Endodermal cell (in vitro differentiated cells): Measurements from ENCODE around the gene IL9. TPM values are rescaled to one million over a fixed set of nuclear protein-coding genes. Genes with fewer than 3 reads are reported as not detected.

ENCODE experiments used
- DNase-seq: peaks from one replicate; pipeline ENCODE4 v3.0.0-alpha.2; 2017
- H3K27ac ChIP-seq: 2 replicates; pipeline ENCODE4 v1.5.1; 2013; ENCODE audit warnings: mild to moderate bottlenecking, low read depth, low read length, moderate library complexity
- H3K27me3 ChIP-seq: 2 replicates; pipeline ENCODE4 v1.6.1; 2013; ENCODE audit warnings: mild to moderate bottlenecking, low read length, moderate library complexity; ENCODE audit not compliant: insufficient read depth, control insufficient read depth, poor library complexity, severe bottlenecking
- H3K36me3 ChIP-seq: 2 replicates; pipeline ENCODE4 v1.7.0; 2013; ENCODE audit warnings: mild to moderate bottlenecking, low read length, moderate library complexity; ENCODE audit not compliant: control insufficient read depth, insufficient read depth
- H3K4me1 ChIP-seq: one replicate; pipeline ENCODE4 v1.7.0; 2013; ENCODE audit warnings: low read length; ENCODE audit not compliant: control insufficient read depth, insufficient read depth
- H3K4me3 ChIP-seq: 2 replicates; pipeline ENCODE4 v1.5.1; 2013; ENCODE audit warnings: mild to moderate bottlenecking, low read length, moderate library complexity
- H3K9ac ChIP-seq: 2 replicates; pipeline ENCODE4 v1.6.1; 2013; ENCODE audit warnings: mild to moderate bottlenecking, low read length, moderate library complexity; ENCODE audit not compliant: poor library complexity, severe bottlenecking; ENCODE audit errors: extremely low read depth
- H3K9me3 ChIP-seq: 2 replicates; pipeline ENCODE4 v1.6.1; 2013; ENCODE audit warnings: mild to moderate bottlenecking, low read length, moderate library complexity; ENCODE audit not compliant: control insufficient read depth
- H3K27ac Mint-ChIP-seq: 2 replicates; pipeline ENCODE4 v1.8.0; 2020; ENCODE audit warnings: mixed read lengths
- H3K27me3 Mint-ChIP-seq: 2 replicates; pipeline ENCODE4 v1.8.0; 2021; ENCODE audit warnings: mild to moderate bottlenecking, mixed read lengths; ENCODE audit not compliant: insufficient read depth
- H3K36me3 Mint-ChIP-seq: 2 replicates; pipeline ENCODE4 v1.8.0; 2020; ENCODE audit warnings: low read depth, mixed read lengths
- H3K4me1 Mint-ChIP-seq: 2 replicates; pipeline ENCODE4 v1.8.0; 2020; ENCODE audit warnings: mixed read lengths
- H3K4me3 Mint-ChIP-seq: 2 replicates; pipeline ENCODE4 v1.8.0; 2020; ENCODE audit warnings: mild to moderate bottlenecking, moderate library complexity, mixed read lengths
- H3K9me3 Mint-ChIP-seq: 2 replicates; pipeline ENCODE4 v1.8.0; 2020; ENCODE audit warnings: mild to moderate bottlenecking, mixed read lengths
- CTCF ChIP-seq: fragments of 200-600 bp; sonication (generic); conservative IDR thresholded peaks from 2 replicates; pipeline ENCODE4 v1.5.0; 2021; ENCODE audit warnings: antibody characterized with exemption, mild to moderate bottlenecking
- WGBS, 2 experiments: methylation state at CpG; one replicate each; pipeline versions ENCODE4 v1.1.5 to v1.1.7; 2013; ENCODE audit warnings: missing lambda C conversion rate in 2 of 2, mixed read lengths in 1 of 2; ENCODE audit not compliant: insufficient coverage in 1 of 2, insufficient read length in 1 of 2; 5-methylcytosine and 5-hydroxymethylcytosine counted together
- total RNA-seq, 2 donors: library from RNA; stranded (reverse); fragmentation: NEBNext Ultra II Directional in 1 of 2; extraction: Animal tissue kit (Norgen Biotek cat#: 25700) in 1 of 2; gene quantifications; 2 replicates in 1 of 2; 3 replicates in 1 of 2; pipeline ENCODE4 v1.2.1, GENCODE V29; 2021

The IL9 gene
- total RNA-seq, 2 donors from 2014 or later: not detected

DNA sequence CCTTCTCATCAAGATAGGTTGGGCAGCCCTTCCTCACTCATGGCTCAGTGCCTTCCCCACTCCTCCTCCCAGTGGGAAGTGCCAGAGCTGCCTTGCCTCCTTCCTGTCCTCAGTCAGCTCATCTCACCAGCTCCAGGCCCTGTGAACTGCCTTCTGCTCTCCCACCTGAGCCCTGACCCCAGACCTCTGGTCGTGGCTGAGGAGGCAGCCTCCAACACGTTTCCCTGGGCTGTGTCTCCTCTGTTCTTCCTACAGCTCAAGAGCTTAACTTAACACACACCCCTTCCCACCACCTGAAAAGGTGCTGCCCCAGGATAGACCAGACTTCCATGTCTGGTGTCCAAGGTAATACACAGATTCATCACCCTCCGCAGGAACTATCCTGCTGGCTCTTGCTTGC lies 21.2 kb downstream of the IL9 start:
- peaks cover 23% of the 10 kb centered on the region for H3K4me1 Mint-ChIP-seq
- H3K36me3 Mint-ChIP-seq: no peaks in the 10 kb centered on the region
- 87 to 100% methylated on average over 2 to 3 of the region's 3 CpGs for WGBS, 2 experiments
- no peaks in the 10 kb centered on the region for H3K36me3 ChIP-seq
- no peak overlapping the region for H3K4me3 ChIP-seq
- H3K27ac Mint-ChIP-seq: no peak overlapping the region
- H3K27ac ChIP-seq: no peak overlapping the region
- no peak overlapping the region for H3K9ac ChIP-seq
- H3K4me3 Mint-ChIP-seq: no peak overlapping the region
- H3K4me1 ChIP-seq: peaks cover 20% of the 10 kb centered on the region
- DNase-seq: no peak
- no peaks in the 10 kb centered on the region for H3K9me3 Mint-ChIP-seq
- H3K27me3 ChIP-seq: no peaks in the 10 kb centered on the region
- H3K27me3 Mint-ChIP-seq: no peaks in the 10 kb centered on the region
- no peaks in the 10 kb centered on the region for H3K9me3 ChIP-seq
- TF ChIP-seq CTCF: no peak

GRCh38 chr5:135873831-135874230 lies 21.8 kb downstream of the IL9 start:
- no peak for TF ChIP-seq CTCF
- peaks cover 20% of the 10 kb centered on the region for H3K4me1 ChIP-seq
- no peaks in the 10 kb centered on the region for H3K27me3 Mint-ChIP-seq
- H3K27me3 ChIP-seq: no peaks in the 10 kb centered on the region
- 80 to 90% methylated on average over 4 to 5 of the region's 5 CpGs for WGBS, 2 experiments
- H3K9me3 Mint-ChIP-seq: no peaks in the 10 kb centered on the region
- H3K27ac ChIP-seq: no peak overlapping the region
- no peak for DNase-seq
- H3K4me1 Mint-ChIP-seq: peaks cover 27% of the 10 kb centered on the region
- no peak overlapping the region for H3K4me3 ChIP-seq
- H3K36me3 ChIP-seq: no peaks in the 10 kb centered on the region
- no peaks in the 10 kb centered on the region for H3K9me3 ChIP-seq
- H3K36me3 Mint-ChIP-seq: no peaks in the 10 kb centered on the region
- H3K9ac ChIP-seq: no peak overlapping the region
- H3K27ac Mint-ChIP-seq: no peak overlapping the region
- H3K4me3 Mint-ChIP-seq: no peak overlapping the region

GRCh38 chr5:135871268-135871915 lies 24.2 kb downstream of the IL9 start:
- no peaks in the 10 kb centered on the region for H3K9me3 ChIP-seq
- H3K27me3 ChIP-seq: no peaks in the 10 kb centered on the region
- H3K27ac ChIP-seq: no peak overlapping the region
- Mint-ChIP-seq H3K4me1 (peaks cover 7% of the 10 kb centered on the region), H3K9me3 (no peaks in the 10 kb centered on the region), H3K27ac (no peak overlapping the region), H3K36me3 (no peaks in the 10 kb centered on the region), H3K27me3 (no peaks in the 10 kb centered on the region), H3K4me3 (no peak overlapping the region)
- WGBS, 2 experiments: 74 to 82% methylated on average over 8 to 11 of the region's 11 CpGs
- no peak for TF ChIP-seq CTCF
- no peak overlapping the region for H3K9ac ChIP-seq
- H3K36me3 ChIP-seq: no peaks in the 10 kb centered on the region
- H3K4me3 ChIP-seq: no peak overlapping the region
- peaks cover 3% of the 10 kb centered on the region for H3K4me1 ChIP-seq
- no peak for DNase-seq
